ENCODE measurements around the gene NDUFAF5. TPM values are rescaled to one million over a fixed set of nuclear protein-coding genes. Genes with fewer than 3 reads are reported as not detected.

NDUFAF5 gene
- total RNA-seq, 1 experiment from 2014 or later = 22.3 TPM

DNA sequence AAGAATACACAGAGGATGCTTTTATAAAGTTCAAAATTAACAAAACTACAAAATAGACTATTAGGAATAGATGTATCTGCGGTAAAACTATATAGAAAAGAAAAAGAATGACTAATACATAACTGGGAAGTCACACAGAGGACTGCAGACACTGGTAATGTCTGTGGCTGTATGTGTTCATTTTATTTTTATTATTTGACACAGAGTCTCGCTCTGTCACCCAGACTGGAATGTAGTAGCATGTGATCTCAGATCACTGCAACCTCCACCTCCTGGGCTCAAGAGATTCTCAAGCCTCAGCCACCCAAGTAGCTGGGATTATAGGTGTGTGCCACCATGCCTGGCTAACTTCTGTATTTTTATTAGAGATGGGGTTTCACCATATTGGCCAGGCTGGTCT, 39.0 kb upstream of the NDUFAF5 start:
- no peak for DNase-seq
- ChIA-PET CTCF (no interaction called here), POLR2A (ENCODE audit: unreplicated experiment) (no interaction called here)
- Histone ChIP-seq H4K20me1 (ENCODE audit: insufficient read depth) (no peaks in the 10 kb centered on the region), H3K4me3 (no peak overlapping the region), H3K9me3 (ENCODE audit: insufficient read depth, low read depth) (no peaks in the 10 kb centered on the region), H3K27ac (no peak overlapping the region), H3K27me3 (ENCODE audit: insufficient read depth, low read depth) (no peaks in the 10 kb centered on the region), H3K9me2 (ENCODE audit: insufficient read depth) (no peaks in the 10 kb centered on the region), H3F3A (ENCODE audit: insufficient read depth, low read depth) (no peaks in the 10 kb centered on the region), H2AFZ (no peak overlapping the region), H3K79me2 (ENCODE audit: low read depth) (no peaks in the 10 kb centered on the region), H3K4me1 (replicated peaks; ENCODE audit: insufficient read depth) (no peaks in the 10 kb centered on the region), H3K36me3 (ENCODE audit: low read depth) (peaks cover 32% of the 10 kb centered on the region), H3K4me2 (no peak overlapping the region)
- intact Hi-C loops (cut with micrococcal nuclease; ENCODE audit: unreplicated experiment) = no loop called here
- BruUV-seq (replicated peaks) = no TSS peak
- no peak for TF ChIP-seq EZH2 (IDR thresholded peaks at IDR 0.05; ENCODE audit: low read depth)
- TF ChIP-seq, protein P1, sequence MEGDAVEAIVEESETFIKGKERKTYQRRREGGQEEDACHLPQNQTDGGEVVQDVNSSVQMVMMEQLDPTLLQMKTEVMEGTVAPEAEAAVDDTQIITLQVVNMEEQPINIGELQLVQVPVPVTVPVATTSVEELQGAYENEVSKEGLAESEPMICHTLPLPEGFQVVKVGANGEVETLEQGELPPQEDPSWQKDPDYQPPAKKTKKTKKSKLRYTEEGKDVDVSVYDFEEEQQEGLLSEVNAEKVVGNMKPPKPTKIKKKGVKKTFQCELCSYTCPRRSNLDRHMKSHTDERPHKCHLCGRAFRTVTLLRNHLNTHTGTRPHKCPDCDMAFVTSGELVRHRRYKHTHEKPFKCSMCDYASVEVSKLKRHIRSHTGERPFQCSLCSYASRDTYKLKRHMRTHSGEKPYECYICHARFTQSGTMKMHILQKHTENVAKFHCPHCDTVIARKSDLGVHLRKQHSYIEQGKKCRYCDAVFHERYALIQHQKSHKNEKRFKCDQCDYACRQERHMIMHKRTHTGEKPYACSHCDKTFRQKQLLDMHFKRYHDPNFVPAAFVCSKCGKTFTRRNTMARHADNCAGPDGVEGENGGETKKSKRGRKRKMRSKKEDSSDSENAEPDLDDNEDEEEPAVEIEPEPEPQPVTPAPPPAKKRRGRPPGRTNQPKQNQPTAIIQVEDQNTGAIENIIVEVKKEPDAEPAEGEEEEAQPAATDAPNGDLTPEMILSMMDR (conservative IDR thresholded peaks at IDR 0.05) = no peak

DNA sequence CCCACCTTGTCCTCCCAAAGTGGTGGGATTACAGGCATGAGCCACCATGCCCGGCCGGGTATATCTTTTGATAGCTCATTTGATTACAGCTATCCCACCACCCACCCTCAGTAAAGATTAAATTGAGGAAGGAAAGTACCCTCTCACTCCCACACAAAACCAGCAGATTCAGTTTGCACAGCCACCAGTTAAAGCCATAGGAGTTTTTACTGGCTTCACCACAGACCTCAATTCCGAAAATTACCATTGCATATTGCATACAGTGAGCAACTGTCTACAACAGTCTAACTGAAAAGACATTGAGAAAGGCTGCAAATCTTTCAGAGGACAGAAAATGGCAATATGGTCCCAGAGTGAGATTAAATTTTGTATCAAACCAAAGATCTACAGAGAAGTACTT, 35.0 kb upstream of the NDUFAF5 start:
- Histone ChIP-seq H3K27ac (no peak overlapping the region), H2AFZ (no peak overlapping the region), H3K9me3 (ENCODE audit: insufficient read depth, low read depth) (no peaks in the 10 kb centered on the region), H4K20me1 (ENCODE audit: insufficient read depth) (no peaks in the 10 kb centered on the region), H3K4me1 (replicated peaks; ENCODE audit: insufficient read depth) (no peaks in the 10 kb centered on the region), H3K4me3 (no peak overlapping the region), H3K4me2 (no peak overlapping the region), H3K9me2 (ENCODE audit: insufficient read depth) (no peaks in the 10 kb centered on the region), H3K79me2 (ENCODE audit: low read depth) (no peaks in the 10 kb centered on the region), H3K27me3 (ENCODE audit: insufficient read depth, low read depth) (no peaks in the 10 kb centered on the region), H3F3A (ENCODE audit: insufficient read depth, low read depth) (no peaks in the 10 kb centered on the region), H3K36me3 (ENCODE audit: low read depth) (peaks cover 21% of the 10 kb centered on the region; the same call in 1 of the 2 replicates)
- no peak for DNase-seq
- ChIA-PET POLR2A (ENCODE audit: unreplicated experiment) (no interaction called here), CTCF (no interaction called here)
- intact Hi-C loops (cut with micrococcal nuclease; ENCODE audit: unreplicated experiment) = no loop called here
- TF ChIP-seq, protein P1 (conservative IDR thresholded peaks at IDR 0.05) = no peak
- TF ChIP-seq EZH2 (IDR thresholded peaks at IDR 0.05; ENCODE audit: low read depth) = no peak
- BruUV-seq (replicated peaks) = no TSS peak

DNA sequence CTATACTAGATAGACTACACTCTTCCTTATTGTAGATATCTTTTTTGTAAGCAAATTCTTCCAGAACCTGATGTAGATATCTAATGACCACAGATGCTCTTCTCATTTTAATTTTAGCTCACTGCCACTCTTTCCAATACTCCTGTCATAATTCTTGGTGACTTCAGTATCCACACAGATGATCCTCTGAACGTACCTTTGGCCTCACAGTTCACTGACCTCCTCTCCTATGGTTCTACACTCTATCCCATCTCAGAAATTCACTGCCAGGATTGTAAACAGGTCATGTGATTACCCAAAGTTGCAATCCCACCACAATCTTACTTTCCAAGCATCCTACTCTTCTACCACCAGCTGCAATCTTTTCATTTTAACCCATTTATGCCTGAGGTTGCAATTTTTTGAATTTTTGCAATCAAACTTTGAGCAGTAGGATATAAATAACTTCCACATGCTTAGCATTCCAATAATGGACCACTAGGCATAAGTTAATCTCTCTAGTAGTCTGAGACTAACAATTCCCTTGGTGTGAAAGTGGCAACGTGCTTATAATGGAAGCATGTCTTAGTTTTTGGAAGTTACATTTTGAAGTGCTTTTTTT, 31.3 kb upstream of the NDUFAF5 start:
- no TSS peak for BruUV-seq (replicated peaks)
- H3K4me3 ChIP-seq = no peak overlapping the region
- H3K4me2 ChIP-seq = no peak overlapping the region
- no peaks in the 10 kb centered on the region for H3K27me3 ChIP-seq (ENCODE audit: insufficient read depth, low read depth)
- TF ChIP-seq, protein P1 (conservative IDR thresholded peaks at IDR 0.05) = no peak
- no peak for TF ChIP-seq EZH2 (IDR thresholded peaks at IDR 0.05; ENCODE audit: low read depth)
- H2AFZ ChIP-seq = no peak overlapping the region
- no peaks in the 10 kb centered on the region for H3K79me2 ChIP-seq (ENCODE audit: low read depth)
- intact Hi-C loops (cut with micrococcal nuclease; ENCODE audit: unreplicated experiment) = no loop called here
- no peaks in the 10 kb centered on the region for H3K4me1 ChIP-seq (replicated peaks; ENCODE audit: insufficient read depth)
- no peaks in the 10 kb centered on the region for H3K9me3 ChIP-seq (ENCODE audit: insufficient read depth, low read depth)
- no peaks in the 10 kb centered on the region for H3F3A ChIP-seq (ENCODE audit: insufficient read depth, low read depth)
- ChIA-PET CTCF (no interaction called here), POLR2A (ENCODE audit: unreplicated experiment) (no interaction called here)
- H3K36me3 ChIP-seq (ENCODE audit: low read depth) = peaks cover 28% of the 10 kb centered on the region; the same call in 1 of the 2 replicates
- DNase-seq = no peak
- no peak overlapping the region for H3K27ac ChIP-seq
- no peaks in the 10 kb centered on the region for H3K9me2 ChIP-seq (ENCODE audit: insufficient read depth)
- no peaks in the 10 kb centered on the region for H4K20me1 ChIP-seq (ENCODE audit: insufficient read depth)

Measured in PC-9 (cell line).